Measurements from ENCODE around the gene ECHDC1. TPM values are rescaled to one million over a fixed set of nuclear protein-coding genes. Genes with fewer than 3 reads are reported as not detected.

The ECHDC1 gene
- total RNA-seq, 1 donor = 77.3 TPM

GRCh38 chr6:127383988-127384387, 40.6 kb upstream of the ECHDC1 start:
- TF ChIP-seq CTCF (IDR thresholded peaks at IDR 0.05; ENCODE audit: insufficient read depth, low read depth, low read length) = no peak
- DNase-seq (ENCODE audit: low read depth) = peak; percentile 16
- H3K4me3 ChIP-seq (ENCODE audit: low read depth, low read length) = no peak overlapping the region

GRCh38 chr6:127382413-127382812, 39.0 kb upstream of the ECHDC1 start:
- no peak overlapping the region for H3K4me3 ChIP-seq (ENCODE audit: low read depth, low read length)
- TF ChIP-seq CTCF (IDR thresholded peaks at IDR 0.05; ENCODE audit: insufficient read depth, low read depth, low read length) = no peak
- no peak for DNase-seq (ENCODE audit: low read depth)

- DNase-seq (ENCODE audit: low read depth) = no peak
- TF ChIP-seq CTCF (IDR thresholded peaks at IDR 0.05; ENCODE audit: insufficient read depth, low read depth, low read length) = no peak
- no peak overlapping the region for H3K4me3 ChIP-seq (ENCODE audit: low read depth, low read length)
These were observed 38.0 kb upstream of the ECHDC1 start for GRCh38 chr6:127381384-127381783.

- no peak overlapping the region for H3K4me3 ChIP-seq (ENCODE audit: low read depth, low read length)
- peak; percentile 2 for DNase-seq (ENCODE audit: low read depth)
- TF ChIP-seq CTCF (IDR thresholded peaks at IDR 0.05; ENCODE audit: insufficient read depth, low read depth, low read length) = no peak
These were observed 33.3 kb upstream of the ECHDC1 start for GRCh38 chr6:127376685-127377084.

- no peak overlapping the region for H3K4me3 ChIP-seq (ENCODE audit: low read depth, low read length)
- TF ChIP-seq CTCF (IDR thresholded peaks at IDR 0.05; ENCODE audit: insufficient read depth, low read depth, low read length) = no peak
- DNase-seq (ENCODE audit: low read depth) = no peak
These were observed 23.6 kb upstream of the ECHDC1 start for GRCh38 chr6:127367023-127367375.

- no peak overlapping the region for H3K4me3 ChIP-seq (ENCODE audit: low read depth, low read length)
- peak; percentile 85 for DNase-seq (ENCODE audit: low read depth)
- TF ChIP-seq CTCF (IDR thresholded peaks at IDR 0.05; ENCODE audit: insufficient read depth, low read depth, low read length) = no peak
These were observed 23.0 kb upstream of the ECHDC1 start for GRCh38 chr6:127366282-127367022.

- no peak for TF ChIP-seq CTCF (IDR thresholded peaks at IDR 0.05; ENCODE audit: insufficient read depth, low read depth, low read length)
- no peak overlapping the region for H3K4me3 ChIP-seq (ENCODE audit: low read depth, low read length)
- no peak for DNase-seq (ENCODE audit: low read depth)
These were observed 22.5 kb upstream of the ECHDC1 start for GRCh38 chr6:127365874-127366273.

Data from fibroblast of villous mesenchyme (primary cell).